IPS-18c (cell line): ENCODE data around the gene SLC9A4.

Source experiments
- H3K4me3 ChIP-seq: 2 replicates; pipeline ENCODE4 v1.7.0; 2013; ENCODE audit warnings: low read depth, mild to moderate bottlenecking, low read length, moderate library complexity; ENCODE audit not compliant: insufficient read depth
- H3K9me3 ChIP-seq: one replicate; pipeline ENCODE4 v1.6.1; 2013; ENCODE audit warnings: mild to moderate bottlenecking, low read length, moderate library complexity; ENCODE audit not compliant: control insufficient read depth, insufficient read depth

The SLC9A4 gene

GRCh38 chr2:102444233-102444632, 28.8 kb upstream of the SLC9A4 start:
- Histone ChIP-seq H3K9me3 (no peaks in the 10 kb centered on the region), H3K4me3 (no peak overlapping the region)

GRCh38 chr2:102446936-102447335, 26.1 kb upstream of the SLC9A4 start:
- H3K9me3 ChIP-seq: no peaks in the 10 kb centered on the region
- H3K4me3 ChIP-seq: no peak overlapping the region

- H3K9me3 ChIP-seq: no peaks in the 10 kb centered on the region
- no peak overlapping the region for H3K4me3 ChIP-seq
Observed at GRCh38 chr2:102449370-102449974, 23.6 kb upstream of the SLC9A4 start.

- Histone ChIP-seq H3K4me3 (no peak overlapping the region), H3K9me3 (no peaks in the 10 kb centered on the region)
Observed at GRCh38 chr2:102451968-102452367, 21.1 kb upstream of the SLC9A4 start.

DNA sequence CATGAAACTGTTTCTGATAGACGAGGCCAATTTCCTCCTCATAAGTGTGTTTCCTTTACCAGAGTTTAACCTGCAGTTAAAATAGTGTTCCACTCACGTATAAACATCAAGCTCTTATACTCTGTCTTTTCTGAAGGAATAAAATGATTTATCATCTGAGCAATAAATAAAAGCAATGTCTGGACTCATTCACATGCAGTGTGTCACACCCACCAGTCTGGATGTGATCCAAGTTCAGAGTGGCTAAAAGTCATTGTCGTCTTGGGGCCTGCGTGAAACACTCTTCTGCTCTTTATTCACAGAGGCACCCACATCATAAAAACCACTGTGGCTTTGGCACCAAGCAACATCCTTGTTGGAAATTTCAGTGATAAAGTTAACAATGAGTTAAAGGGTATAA, 19.5 kb upstream of the SLC9A4 start:
- Histone ChIP-seq H3K4me3 (no peak overlapping the region), H3K9me3 (no peaks in the 10 kb centered on the region)

GRCh38 chr2:102455061-102455670, 17.9 kb upstream of the SLC9A4 start:
- H3K4me3 ChIP-seq: no peak overlapping the region

GRCh38 chr2:102460467-102460866, 12.6 kb upstream of the SLC9A4 start:
- Histone ChIP-seq H3K9me3 (no peaks in the 10 kb centered on the region), H3K4me3 (no peak overlapping the region)

More at GRCh38 chr2:102455061-102455670, 17.9 kb upstream of the SLC9A4 start:
- H3K9me3 ChIP-seq: no peaks in the 10 kb centered on the region

DNA sequence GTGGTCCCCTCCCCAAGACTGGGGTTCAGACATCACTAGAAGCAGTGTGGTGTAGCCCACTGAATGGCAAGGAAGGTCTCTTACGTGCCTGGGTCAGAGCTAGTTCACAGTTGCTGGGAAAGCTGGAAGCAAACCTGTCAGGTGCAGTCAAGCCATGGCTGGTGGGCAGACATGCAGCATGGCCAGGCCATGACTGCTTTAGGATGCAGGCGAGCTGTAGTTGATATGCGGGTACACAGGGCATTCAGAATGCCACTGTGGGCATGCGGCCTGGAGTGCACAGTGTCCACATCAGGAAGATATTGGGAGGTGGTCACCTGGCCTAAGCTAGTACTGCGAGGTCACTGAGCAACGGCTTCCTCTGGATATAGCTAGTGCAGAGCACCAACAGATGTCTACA, 11.8 kb upstream of the SLC9A4 start:
- H3K4me3 ChIP-seq: no peak overlapping the region
- no peaks in the 10 kb centered on the region for H3K9me3 ChIP-seq

DNA sequence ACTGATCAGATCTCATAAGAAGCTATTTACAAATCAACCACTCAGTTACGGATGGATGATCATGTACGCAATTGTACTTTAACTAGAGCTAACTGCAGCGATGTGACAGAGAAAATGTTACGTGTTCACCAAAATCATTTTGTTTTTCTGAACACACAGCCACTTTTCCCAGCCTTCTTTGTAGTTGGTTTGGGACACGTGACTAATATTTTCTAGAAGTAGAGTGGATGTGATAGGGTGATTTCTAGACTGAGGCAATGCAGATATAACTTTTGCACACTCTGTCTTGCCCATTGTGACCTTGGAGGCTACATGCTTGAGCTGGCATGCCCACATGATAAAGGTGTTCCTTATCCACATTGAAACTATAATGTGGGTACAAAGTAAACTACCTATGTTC, 9.9 kb upstream of the SLC9A4 start:
- Histone ChIP-seq H3K9me3 (no peaks in the 10 kb centered on the region), H3K4me3 (no peak overlapping the region)

DNA sequence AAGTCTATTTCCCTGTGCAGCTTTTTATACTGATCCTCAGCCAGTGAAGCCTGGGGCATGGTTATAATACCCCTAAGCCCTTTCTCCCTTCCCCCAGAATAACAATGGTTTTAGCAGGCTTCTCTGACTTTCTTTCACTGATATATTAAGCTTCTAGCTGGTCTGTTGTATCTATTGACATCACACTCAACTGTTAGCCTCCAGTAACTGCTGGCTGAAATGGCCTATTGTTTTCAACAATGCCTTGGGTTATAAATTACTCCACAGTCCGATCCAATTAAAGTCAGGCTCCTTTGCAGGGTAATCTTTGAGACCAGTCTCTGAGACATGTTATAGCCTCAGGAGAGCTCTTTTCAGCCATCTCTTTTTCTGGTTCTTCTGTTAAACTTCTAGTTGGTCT, 2.9 kb upstream of the SLC9A4 start:
- Histone ChIP-seq H3K9me3 (no peaks in the 10 kb centered on the region), H3K4me3 (no peak overlapping the region)

- no peak overlapping the region for H3K4me3 ChIP-seq
- H3K9me3 ChIP-seq: no peaks in the 10 kb centered on the region
Observed at GRCh38 chr2:102473631-102474030, 605 bp downstream of the SLC9A4 start.

GRCh38 chr2:102474785-102475184, 1.8 kb downstream of the SLC9A4 start:
- no peaks in the 10 kb centered on the region for H3K9me3 ChIP-seq
- no peak overlapping the region for H3K4me3 ChIP-seq

DNA sequence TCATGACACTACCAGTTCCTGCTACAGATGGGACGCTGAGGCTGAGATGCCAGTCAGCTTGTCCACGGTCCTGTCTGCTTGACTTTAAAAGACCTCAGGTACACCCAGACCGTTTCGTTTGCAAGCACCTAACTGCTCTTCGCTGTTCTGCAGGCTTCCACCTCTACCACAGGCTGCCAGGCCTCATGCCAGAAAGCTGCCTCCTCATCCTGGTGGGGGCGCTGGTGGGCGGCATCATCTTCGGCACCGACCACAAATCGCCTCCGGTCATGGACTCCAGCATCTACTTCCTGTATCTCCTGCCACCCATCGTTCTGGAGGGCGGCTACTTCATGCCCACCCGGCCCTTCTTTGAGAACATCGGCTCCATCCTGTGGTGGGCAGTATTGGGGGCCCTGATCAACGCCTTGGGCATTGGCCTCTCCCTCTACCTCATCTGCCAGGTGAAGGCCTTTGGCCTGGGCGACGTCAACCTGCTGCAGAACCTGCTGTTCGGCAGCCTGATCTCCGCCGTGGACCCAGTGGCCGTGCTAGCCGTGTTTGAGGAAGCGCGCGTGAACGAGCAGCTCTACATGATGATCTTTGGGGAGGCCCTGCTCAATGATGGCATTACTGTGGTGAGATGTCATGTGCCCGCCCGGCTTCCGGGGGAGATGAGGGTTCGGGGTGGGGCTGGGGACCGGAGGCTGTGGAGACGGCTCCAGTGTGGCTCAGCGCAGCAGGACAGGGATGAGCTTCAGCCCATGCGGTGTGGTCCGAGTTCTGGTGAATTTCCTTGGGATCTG, 5.9 kb downstream of the SLC9A4 start:
- Histone ChIP-seq H3K9me3 (no peaks in the 10 kb centered on the region), H3K4me3 (no peak overlapping the region)

- no peak overlapping the region for H3K4me3 ChIP-seq
Observed at GRCh38 chr2:102480285-102481195, 7.5 kb downstream of the SLC9A4 start.

GRCh38 chr2:102481931-102482330, 8.9 kb downstream of the SLC9A4 start:
- Histone ChIP-seq H3K9me3 (no peaks in the 10 kb centered on the region), H3K4me3 (no peak overlapping the region)

More at GRCh38 chr2:102480285-102481195, 7.5 kb downstream of the SLC9A4 start:
- no peaks in the 10 kb centered on the region for H3K9me3 ChIP-seq

DNA sequence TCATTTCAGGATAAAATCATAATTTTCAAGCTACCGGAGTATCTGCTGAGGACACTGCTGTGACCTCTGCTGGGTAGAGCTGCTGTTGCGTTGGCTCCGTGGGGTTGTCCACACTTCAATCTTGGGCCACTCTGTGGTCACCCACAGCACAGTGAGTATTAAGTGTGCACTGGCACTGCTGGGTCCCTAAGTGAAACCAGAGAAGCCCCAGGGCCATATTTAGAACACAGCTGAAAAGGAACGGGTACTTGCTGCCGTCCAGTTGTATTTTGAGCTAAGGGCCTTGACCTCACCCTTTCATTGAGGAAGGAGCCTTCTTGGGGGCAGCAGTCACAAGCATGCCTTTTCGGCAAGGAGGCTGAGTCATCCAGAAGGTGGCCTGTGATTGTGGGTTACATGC, 10.1 kb downstream of the SLC9A4 start:
- H3K4me3 ChIP-seq: no peak overlapping the region
- no peaks in the 10 kb centered on the region for H3K9me3 ChIP-seq

DNA sequence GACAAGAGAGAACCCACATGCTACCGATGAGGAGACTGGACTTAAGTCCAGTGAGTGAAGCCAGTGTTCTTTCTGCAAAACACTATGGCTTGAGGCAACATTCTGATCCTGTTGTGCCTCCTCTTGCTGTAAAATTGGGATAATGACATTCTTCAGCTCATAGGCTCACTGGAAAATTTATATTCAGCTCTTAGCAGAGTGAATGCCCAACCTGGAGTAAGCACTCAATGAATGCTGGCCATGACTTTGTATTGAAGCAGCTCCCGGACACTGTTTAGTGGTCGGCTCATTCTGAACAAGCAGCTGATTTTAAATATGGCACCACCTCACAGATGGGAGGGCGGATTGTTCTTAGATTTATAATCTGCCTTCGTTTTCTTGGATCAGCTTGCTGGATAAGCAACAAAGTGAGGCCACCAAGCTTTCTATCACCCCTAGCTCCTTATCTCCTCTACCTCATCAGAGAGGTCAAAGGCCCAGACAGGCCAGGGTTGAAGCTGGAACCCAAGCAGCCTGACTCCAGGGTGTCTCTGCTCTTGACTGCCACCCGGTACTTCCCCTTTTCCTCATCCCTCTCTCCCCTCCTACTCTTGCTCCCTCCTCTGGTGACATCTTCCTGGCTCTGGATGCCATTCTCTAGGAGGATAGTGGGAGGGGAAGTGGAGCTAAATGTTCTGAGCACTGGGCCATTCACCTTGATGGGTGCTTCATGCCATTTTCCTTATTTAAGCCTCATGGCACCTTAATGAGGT, 11.5 kb downstream of the SLC9A4 start:
- H3K4me3 ChIP-seq: no peak overlapping the region
- no peaks in the 10 kb centered on the region for H3K9me3 ChIP-seq
